ENCODE results near the gene MYRF. TPM values are rescaled to one million over a fixed set of nuclear protein-coding genes. Genes with fewer than 3 reads are reported as not detected.

MYRF gene
- total and polyA plus RNA-seq, 2 of the 4 experiments (the other 2 are of a cell fraction) = 1.6 to 10.7 TPM

GRCh38 chr11:61713906-61714305 is 38.5 kb upstream of the MYRF start:
- Histone ChIP-seq H3K14ac (replicated peaks; ENCODE audit: low read depth, low read length) (no peak overlapping the region), H2AK5ac (ENCODE audit: low read depth, low read length) (no peak overlapping the region), H3K27me3 (ENCODE audit: control insufficient read depth, insufficient read depth, low read length) (peaks cover 27% of the 10 kb centered on the region; the same call in 1 of the 2 replicates), H3K36me3 (ENCODE audit: control insufficient read depth, insufficient read depth, low read length) (no peaks in the 10 kb centered on the region), H3K4me3 (ENCODE audit: insufficient read depth, low read depth, low read length) (no peak overlapping the region), H3K23ac (ENCODE audit: low read depth, low read length) (no peak overlapping the region), H3K27ac (ENCODE audit: insufficient read depth, low read length) (no peak overlapping the region), H2AFZ (replicated peaks; ENCODE audit: low read length, poor library complexity) (no peak overlapping the region), H4K8ac (ENCODE audit: low read depth in 2 of 2, low read length in 2 of 2) (no peak overlapping the region), H3K9me1 (ENCODE audit: insufficient read depth, low read length) (peaks cover 5% of the 10 kb centered on the region), H4K5ac (ENCODE audit: low read depth, low read length) (no peak overlapping the region), H2BK15ac (ENCODE audit: low read depth, low read length) (no peak overlapping the region), H3K79me1 (ENCODE audit: low read depth in 1 of 2, low read length in 2 of 2) (peaks cover 0 to 10% of the 10 kb centered on the region in 2 experiments; a peak in 2 of 4 replicates), H4K91ac (ENCODE audit: insufficient read depth, low read depth, low read length) (no peak overlapping the region), H2BK120ac (ENCODE audit: low read depth, low read length) (no peak overlapping the region), H3K4ac (ENCODE audit: low read depth, low read length) (no peak overlapping the region), H2BK5ac (ENCODE audit: low read depth, low read length, poor library complexity, severe bottlenecking) (no peak overlapping the region), H3K4me2 (ENCODE audit: low read depth, low read length) (no peak overlapping the region), H4K20me1 (ENCODE audit: insufficient read depth, low read length) (no peaks in the 10 kb centered on the region), H3K18ac (ENCODE audit: low read depth, low read length) (no peak overlapping the region), H2BK20ac (ENCODE audit: low read depth, low read length) (no peak overlapping the region), H3K9ac (ENCODE audit: low read depth, low read length) (no peak overlapping the region), H3K9me3 (ENCODE audit: control insufficient read depth, insufficient read depth, low read length) (no peaks in the 10 kb centered on the region), H2AK9ac (replicated peaks; ENCODE audit: low read depth, low read length, poor library complexity) (no peak overlapping the region), H3K4me1 (ENCODE audit: control insufficient read depth, insufficient read depth, low read length) (peaks cover 8% of the 10 kb centered on the region), H3K56ac (ENCODE audit: extremely low read depth, insufficient read depth, low read length) (no peak overlapping the region)
- 100% methylated on average over 1 of the region's 5 CpGs; no CpG with 5 or more reads in 1 of the 2 experiments for WGBS, 2 experiments (ENCODE audit: extremely low coverage in 2 of 2, insufficient read length in 1 of 2)
- dilution Hi-C loops (cut with HindIII; ENCODE audit: low sequenced_read_pairs, unreplicated experiment) = no loop called here
- TF ChIP-seq FOS (IDR thresholded peaks at IDR 0.05; ENCODE audit: low read depth, low read length) (no peak), MXI1 (IDR thresholded peaks at IDR 0.05; ENCODE audit: borderline replicate concordance, low read depth, low read length) (no peak), RCOR1 (IDR thresholded peaks at IDR 0.05; ENCODE audit: insufficient replicate concordance, low read length) (no peak), POLR2A (IDR thresholded peaks at IDR 0.05; ENCODE audit: low read depth, low read length) (no peak), MAZ (IDR thresholded peaks at IDR 0.05; ENCODE audit: borderline replicate concordance, low read depth, low read length) (no peak), USF2 (IDR thresholded peaks at IDR 0.05; ENCODE audit: low read depth, low read length) (no peak), MAFK (IDR thresholded peaks at IDR 0.05; ENCODE audit: low read depth, low read length) (no peak), RAD21 (IDR thresholded peaks at IDR 0.05; ENCODE audit: low read length) (no peak), RFX5 (IDR thresholded peaks at IDR 0.05; ENCODE audit: low read depth, low read length) (no peak), CEBPB (IDR thresholded peaks at IDR 0.05; ENCODE audit: low read depth, low read length) (no peak), SMC3 (IDR thresholded peaks at IDR 0.05; ENCODE audit: low read depth, low read length) (no peak), BHLHE40 (IDR thresholded peaks at IDR 0.05; ENCODE audit: low read depth, low read length) (no peak), CHD1 (IDR thresholded peaks at IDR 0.05; ENCODE audit: low read depth, low read length) (no peak), NFE2L2 (IDR thresholded peaks at IDR 0.05; ENCODE audit: low read depth, low read length) (no peak), ELK1 (IDR thresholded peaks at IDR 0.05; ENCODE audit: borderline replicate concordance, low read depth, low read length) (no peak)
- TF ChIP-seq, protein P1, sequence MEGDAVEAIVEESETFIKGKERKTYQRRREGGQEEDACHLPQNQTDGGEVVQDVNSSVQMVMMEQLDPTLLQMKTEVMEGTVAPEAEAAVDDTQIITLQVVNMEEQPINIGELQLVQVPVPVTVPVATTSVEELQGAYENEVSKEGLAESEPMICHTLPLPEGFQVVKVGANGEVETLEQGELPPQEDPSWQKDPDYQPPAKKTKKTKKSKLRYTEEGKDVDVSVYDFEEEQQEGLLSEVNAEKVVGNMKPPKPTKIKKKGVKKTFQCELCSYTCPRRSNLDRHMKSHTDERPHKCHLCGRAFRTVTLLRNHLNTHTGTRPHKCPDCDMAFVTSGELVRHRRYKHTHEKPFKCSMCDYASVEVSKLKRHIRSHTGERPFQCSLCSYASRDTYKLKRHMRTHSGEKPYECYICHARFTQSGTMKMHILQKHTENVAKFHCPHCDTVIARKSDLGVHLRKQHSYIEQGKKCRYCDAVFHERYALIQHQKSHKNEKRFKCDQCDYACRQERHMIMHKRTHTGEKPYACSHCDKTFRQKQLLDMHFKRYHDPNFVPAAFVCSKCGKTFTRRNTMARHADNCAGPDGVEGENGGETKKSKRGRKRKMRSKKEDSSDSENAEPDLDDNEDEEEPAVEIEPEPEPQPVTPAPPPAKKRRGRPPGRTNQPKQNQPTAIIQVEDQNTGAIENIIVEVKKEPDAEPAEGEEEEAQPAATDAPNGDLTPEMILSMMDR (conservative IDR thresholded peaks at IDR 0.05; ENCODE audit: low read depth, low read length) = no peak
- ATAC-seq (ENCODE audit: low read depth) (no peak), DNase-seq (no peak)
- no TSS peak for BruUV-seq (replicated peaks)
- intact Hi-C loops (cut with micrococcal nuclease) = no loop called here
- in situ Hi-C loops (cut with MboI; ENCODE audit: low sequenced_read_pairs) = no loop called here
- CTCF ChIA-PET = no interaction called here
- POLR2A ChIA-PET (ENCODE audit: unreplicated experiment) = no interaction called here
